KMS-11 (cell line): ENCODE results near the gene NECAB3.
A peak's percentile ranks its signal among the peaks of the same experiment; 100 is the strongest.

ENCODE experiments used
- H2AFZ ChIP-seq: fragments of 200-600 bp; sonication (generic); 2 replicates; pipeline ENCODE4 v1.6.1; 2016; ENCODE audit warnings: antibody characterized with exemption, mixed run types, low read depth
- H3K27ac ChIP-seq: fragments of 200-600 bp; sonication (generic); 2 replicates; pipeline ENCODE4 v1.6.1; 2016; ENCODE audit warnings: mild to moderate bottlenecking, mixed run types
- H3K27me3 ChIP-seq: fragments of 200-600 bp; sonication (generic); 2 replicates; pipeline ENCODE4 v1.6.1; 2017; ENCODE audit warnings: mild to moderate bottlenecking, low read depth, mixed run types, moderate library complexity; ENCODE audit not compliant: insufficient read depth
- H3K36me3 ChIP-seq: fragments of 200-600 bp; sonication (generic); 2 replicates; pipeline ENCODE4 v1.6.1; 2017; ENCODE audit warnings: mild to moderate bottlenecking, mixed run types; ENCODE audit not compliant: insufficient read depth
- H3K4me1 ChIP-seq: fragments of 200-600 bp; sonication (generic); 2 replicates; pipeline ENCODE4 v1.6.1; 2016; ENCODE audit warnings: mild to moderate bottlenecking, low read depth, mixed run types; ENCODE audit not compliant: poor library complexity, severe bottlenecking
- H3K4me2 ChIP-seq: fragments of 200-600 bp; sonication (generic); 2 replicates; pipeline ENCODE4 v1.7.0; 2016; ENCODE audit warnings: mild to moderate bottlenecking, mixed run types
- H3K4me3 ChIP-seq: fragments of 200-600 bp; sonication (generic); IDR thresholded peaks from 2 replicates; pipeline ENCODE4 v1.6.1; 2017; ENCODE audit warnings: low read depth, low read length, mixed read lengths; ENCODE audit not compliant: insufficient read depth
- H3K79me2 ChIP-seq: fragments of 200-600 bp; sonication (generic); 2 replicates; pipeline ENCODE4 v1.6.1; 2016; ENCODE audit warnings: low read depth, mixed run types; ENCODE audit not compliant: insufficient read depth
- H3K9ac ChIP-seq: fragments of 200-600 bp; sonication (generic); 2 replicates; pipeline ENCODE4 v1.6.1; 2016; ENCODE audit warnings: mild to moderate bottlenecking, mixed run types
- H4K20me1 ChIP-seq: fragments of 200-600 bp; sonication (generic); 2 replicates; pipeline ENCODE4 v1.6.1; 2016; ENCODE audit warnings: mild to moderate bottlenecking, mixed run types; ENCODE audit not compliant: insufficient read depth
- TF ChIP-seq, protein P1 (sequence below): fragments of 200-600 bp; sonication (generic); conservative IDR thresholded peaks from 2 replicates; pipeline ENCODE4 v1.6.1; 2017; ENCODE audit warnings: low read depth, mild to moderate bottlenecking, antibody characterized with exemption, low read length, moderate library complexity, mixed read lengths

The NECAB3 gene

GRCh38 chr20:33669224-33669623, 5.0 kb downstream of the NECAB3 start:
- Histone ChIP-seq H3K4me3 (no peak overlapping the region), H4K20me1 (no peaks in the 10 kb centered on the region), H3K27ac (peak overlapping the region; percentile 74; the same call in 1 of the 2 replicates), H3K27me3 (no peaks in the 10 kb centered on the region), H3K36me3 (no peaks in the 10 kb centered on the region), H2AFZ (no peak overlapping the region), H3K9ac (no peak overlapping the region), H3K4me1 (peaks cover 66% of the 10 kb centered on the region), H3K79me2 (peaks cover 40% of the 10 kb centered on the region), H3K4me2 (peak overlapping the region; percentile 67; the same call in 1 of the 2 replicates)
- TF ChIP-seq, protein P1, sequence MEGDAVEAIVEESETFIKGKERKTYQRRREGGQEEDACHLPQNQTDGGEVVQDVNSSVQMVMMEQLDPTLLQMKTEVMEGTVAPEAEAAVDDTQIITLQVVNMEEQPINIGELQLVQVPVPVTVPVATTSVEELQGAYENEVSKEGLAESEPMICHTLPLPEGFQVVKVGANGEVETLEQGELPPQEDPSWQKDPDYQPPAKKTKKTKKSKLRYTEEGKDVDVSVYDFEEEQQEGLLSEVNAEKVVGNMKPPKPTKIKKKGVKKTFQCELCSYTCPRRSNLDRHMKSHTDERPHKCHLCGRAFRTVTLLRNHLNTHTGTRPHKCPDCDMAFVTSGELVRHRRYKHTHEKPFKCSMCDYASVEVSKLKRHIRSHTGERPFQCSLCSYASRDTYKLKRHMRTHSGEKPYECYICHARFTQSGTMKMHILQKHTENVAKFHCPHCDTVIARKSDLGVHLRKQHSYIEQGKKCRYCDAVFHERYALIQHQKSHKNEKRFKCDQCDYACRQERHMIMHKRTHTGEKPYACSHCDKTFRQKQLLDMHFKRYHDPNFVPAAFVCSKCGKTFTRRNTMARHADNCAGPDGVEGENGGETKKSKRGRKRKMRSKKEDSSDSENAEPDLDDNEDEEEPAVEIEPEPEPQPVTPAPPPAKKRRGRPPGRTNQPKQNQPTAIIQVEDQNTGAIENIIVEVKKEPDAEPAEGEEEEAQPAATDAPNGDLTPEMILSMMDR, result no peak

DNA sequence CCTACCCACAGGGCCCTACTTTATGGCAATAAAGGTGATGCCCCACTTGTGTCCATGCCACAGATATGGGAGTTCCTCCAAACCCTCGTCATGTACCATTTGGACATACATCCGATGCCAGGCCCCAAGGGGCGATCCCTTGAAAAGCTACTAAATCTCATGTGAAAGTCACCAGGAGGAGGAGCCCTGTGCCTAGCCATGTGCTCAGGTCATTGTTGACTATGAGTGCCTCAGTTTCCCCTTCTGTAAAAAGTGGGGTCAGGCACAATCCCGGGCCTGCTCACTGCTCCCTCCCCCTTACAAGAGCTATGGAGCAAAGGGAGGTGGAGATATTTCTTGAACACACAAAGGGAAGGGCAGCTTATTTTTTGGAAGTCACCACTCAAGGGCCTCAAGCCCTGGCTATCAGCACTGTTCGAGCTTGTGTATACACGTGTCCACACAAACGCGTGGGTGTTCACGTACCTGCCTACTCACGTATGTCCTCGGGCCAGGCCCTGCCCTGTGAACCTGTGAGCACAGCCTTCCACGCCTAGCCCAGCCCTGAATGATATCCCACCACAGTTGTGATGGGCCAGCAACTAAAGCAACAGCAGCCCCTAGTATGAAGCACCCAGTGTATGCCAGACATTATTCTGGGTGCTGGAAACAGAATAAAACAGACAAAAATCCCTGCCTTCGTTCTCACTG, 5.6 kb downstream of the NECAB3 start:
- Histone ChIP-seq H2AFZ (no peak overlapping the region), H3K9ac (peak overlapping the region; percentile 75; the same call in 1 of the 2 replicates), H3K4me1 (peaks cover 69% of the 10 kb centered on the region), H3K27me3 (no peaks in the 10 kb centered on the region), H3K4me2 (peak overlapping the region; percentile 67), H3K36me3 (no peaks in the 10 kb centered on the region), H3K4me3 (no peak overlapping the region), H4K20me1 (no peaks in the 10 kb centered on the region), H3K27ac (peak overlapping the region; percentile 74; the same call in 1 of the 2 replicates), H3K79me2 (peaks cover 36% of the 10 kb centered on the region)
- TF ChIP-seq, protein P1, result no peak

- Histone ChIP-seq H3K27me3 (no peaks in the 10 kb centered on the region), H3K27ac (peak overlapping the region; percentile 74), H3K4me1 (peaks cover 73% of the 10 kb centered on the region), H4K20me1 (no peaks in the 10 kb centered on the region), H3K36me3 (no peaks in the 10 kb centered on the region), H3K4me2 (peak overlapping the region; percentile 67), H2AFZ (peak overlapping the region; percentile 52), H3K4me3 (no peak overlapping the region), H3K9ac (peak overlapping the region; percentile 75), H3K79me2 (peaks cover 28% of the 10 kb centered on the region)
- TF ChIP-seq, protein P1, result peak; percentile 92
Measured at GRCh38 chr20:33667676-33668465, 6.4 kb downstream of the NECAB3 start.

DNA sequence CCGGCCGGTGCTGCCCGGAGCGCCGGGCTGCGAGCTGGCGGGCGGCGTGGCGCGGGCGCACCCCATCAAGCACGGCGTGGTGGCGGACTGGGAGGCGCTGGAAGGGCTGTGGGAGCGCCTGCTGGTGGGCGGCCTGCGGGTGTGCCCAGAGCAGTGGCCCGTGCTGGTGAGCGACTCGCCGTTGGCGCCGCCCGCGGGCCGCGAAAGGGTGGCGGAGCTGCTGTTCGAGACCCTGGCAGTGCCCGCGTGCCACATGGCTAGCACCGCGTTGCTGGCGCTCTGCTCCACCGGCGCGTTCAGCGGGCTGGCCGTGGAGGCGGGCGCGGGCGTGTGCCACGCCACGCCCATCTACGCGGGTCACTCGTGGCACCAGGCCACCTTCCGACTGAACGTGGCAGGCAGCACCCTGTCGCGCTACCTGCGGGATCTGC, 7.0 kb downstream of the NECAB3 start:
- no peaks in the 10 kb centered on the region for H3K27me3 ChIP-seq
- no peaks in the 10 kb centered on the region for H3K36me3 ChIP-seq
- peaks cover 73% of the 10 kb centered on the region for H3K4me1 ChIP-seq
- H4K20me1 ChIP-seq, result no peaks in the 10 kb centered on the region
- peaks cover 22% of the 10 kb centered on the region for H3K79me2 ChIP-seq
- peak overlapping the region; percentile 75 for H3K9ac ChIP-seq
- TF ChIP-seq, protein P1, result no peak
- H3K27ac ChIP-seq, result peak overlapping the region; percentile 74
- peak overlapping the region; percentile 52 for H2AFZ ChIP-seq
- H3K4me2 ChIP-seq, result peak overlapping the region; percentile 67
- H3K4me3 ChIP-seq, result no peak overlapping the region
